Umbilical cord (tissue), 2 donors: ENCODE data around the gene PABPN1L. TPM values are rescaled to one million over a fixed set of nuclear protein-coding genes. Genes with fewer than 3 reads are reported as not detected.
"Not testable (repeated sequence)": the region's sequence is repeated elsewhere in the genome, so short reads cannot be mapped to it uniquely, and the experiment has no call there.

Experiments
- DNase-seq: peaks from one replicate; pipeline ENCODE4 v3.0.0-alpha.2; 2015; ENCODE audit warnings: low spot score
- total RNA-seq: library from RNA; depleted of rRNA; stranded (reverse); fragments of >200 nt; gene quantifications from one replicate; pipeline ENCODE4 v1.2.3, GENCODE V29; 2014; ENCODE audit warnings: low replicate concordance; ENCODE audit not compliant: insufficient read depth

Gene PABPN1L
- total RNA-seq, 1 donor from 2014 or later = 1.7 TPM

- no peak for DNase-seq
Observed at GRCh38 chr16:88901718-88902337, 35.4 kb upstream of the PABPN1L start.

GRCh38 chr16:88900662-88901052, 34.2 kb upstream of the PABPN1L start:
- DNase-seq = no peak

- no peak for DNase-seq
Observed at GRCh38 chr16:88899901-88900661, 33.6 kb upstream of the PABPN1L start.

GRCh38 chr16:88897696-88898425, 31.4 kb upstream of the PABPN1L start:
- no peak for DNase-seq

GRCh38 chr16:88896238-88897070, 30.0 kb upstream of the PABPN1L start:
- no peak for DNase-seq

- no peak for DNase-seq
Observed at GRCh38 chr16:88895335-88895734, 28.9 kb upstream of the PABPN1L start.

GRCh38 chr16:88894681-88895300, 28.3 kb upstream of the PABPN1L start:
- DNase-seq = no peak

GRCh38 chr16:88894266-88894665, 27.8 kb upstream of the PABPN1L start:
- not testable (repeated sequence) for DNase-seq

- no peak for DNase-seq
Observed at GRCh38 chr16:88893127-88893968, 26.9 kb upstream of the PABPN1L start.

GRCh38 chr16:88892065-88892464, 25.6 kb upstream of the PABPN1L start:
- DNase-seq = no peak

GRCh38 chr16:88891083-88891482, 24.6 kb upstream of the PABPN1L start:
- DNase-seq = no peak

- not testable (repeated sequence) for DNase-seq
Observed at GRCh38 chr16:88889702-88890352, 23.4 kb upstream of the PABPN1L start.

GRCh38 chr16:88888461-88889387, 22.3 kb upstream of the PABPN1L start:
- no peak for DNase-seq

- DNase-seq = no peak
Observed at GRCh38 chr16:88888057-88888456, 21.6 kb upstream of the PABPN1L start.

- peak; percentile 38 for DNase-seq
Observed at GRCh38 chr16:88886845-88887521, 20.5 kb upstream of the PABPN1L start.

GRCh38 chr16:88886420-88886844, 20.0 kb upstream of the PABPN1L start:
- no peak for DNase-seq

GRCh38 chr16:88885693-88886280, 19.3 kb upstream of the PABPN1L start:
- DNase-seq = no peak
